IPS-11a (cell line): Measurements from ENCODE around the gene APOBEC3H.

Experiments used
- H3K4me3 ChIP-seq: one replicate; pipeline ENCODE4 v1.5.1; 2013; ENCODE audit warnings: low read depth, low read length, control low read depth

The APOBEC3H gene

DNA sequence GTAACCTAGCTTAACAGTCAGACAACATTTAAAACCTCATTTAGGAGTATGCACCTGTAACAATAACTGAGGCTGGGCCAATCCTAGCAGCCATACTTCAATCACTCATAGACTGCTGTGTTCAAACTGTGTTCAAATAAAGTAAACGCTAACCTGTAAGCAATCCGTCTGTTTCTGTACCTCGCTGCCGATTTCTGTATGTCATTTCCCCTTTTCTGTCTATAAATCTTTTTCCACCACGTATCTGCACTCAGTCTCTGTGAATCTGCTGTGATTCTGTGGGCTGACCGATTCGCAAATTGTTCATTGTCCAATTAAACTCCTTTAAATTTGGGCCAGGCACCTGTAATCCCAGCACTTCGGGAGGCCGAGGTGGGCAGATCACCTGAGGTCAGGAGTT is 12.3 kb downstream of the APOBEC3H start:
- H3K4me3 ChIP-seq: no peak overlapping the region

DNA sequence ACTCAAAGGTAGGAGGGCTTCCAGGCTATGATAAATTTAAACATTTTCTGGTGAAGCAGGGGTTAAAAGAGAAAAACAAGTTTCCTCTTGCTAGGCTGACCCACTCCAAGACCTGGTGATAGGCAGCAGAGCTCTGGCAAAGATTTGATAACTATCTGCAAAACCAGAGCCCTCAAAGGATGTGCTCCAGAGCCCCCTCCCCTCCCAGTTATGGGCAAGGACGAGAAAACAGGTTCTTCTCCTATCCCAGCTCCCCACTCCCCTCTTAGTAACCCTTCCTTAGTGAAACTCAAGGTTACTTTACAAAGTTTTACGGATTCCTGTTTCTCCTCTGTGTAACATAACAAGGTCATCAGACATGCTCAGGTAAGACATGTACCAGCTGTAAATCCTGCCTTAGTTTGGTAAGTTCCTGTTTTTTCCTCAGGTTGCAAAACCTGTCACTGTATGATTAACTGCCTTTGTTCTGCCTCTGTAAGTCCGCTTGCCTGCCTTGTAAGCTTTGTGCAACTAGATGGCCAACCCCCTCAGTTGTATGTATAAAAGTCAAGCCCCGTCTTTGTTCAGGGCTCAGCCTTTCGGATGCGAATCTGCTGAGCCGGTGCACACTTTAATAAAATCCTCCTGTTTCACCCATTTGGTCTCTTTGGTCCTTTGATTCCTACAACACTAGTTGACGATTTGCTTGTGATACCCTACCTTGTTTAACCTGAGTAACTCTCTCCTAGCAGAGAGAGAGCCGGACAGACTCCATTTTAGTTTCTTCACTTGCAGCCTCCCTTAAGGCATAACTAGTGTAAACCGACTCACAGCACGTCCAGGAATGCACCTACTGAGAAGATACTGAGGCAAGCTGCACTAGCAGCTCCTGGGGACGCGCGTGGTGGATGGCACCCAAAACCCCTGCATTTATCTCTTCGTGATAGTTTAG is 13.9 kb downstream of the APOBEC3H start:
- H3K4me3 ChIP-seq: no peak overlapping the region

DNA sequence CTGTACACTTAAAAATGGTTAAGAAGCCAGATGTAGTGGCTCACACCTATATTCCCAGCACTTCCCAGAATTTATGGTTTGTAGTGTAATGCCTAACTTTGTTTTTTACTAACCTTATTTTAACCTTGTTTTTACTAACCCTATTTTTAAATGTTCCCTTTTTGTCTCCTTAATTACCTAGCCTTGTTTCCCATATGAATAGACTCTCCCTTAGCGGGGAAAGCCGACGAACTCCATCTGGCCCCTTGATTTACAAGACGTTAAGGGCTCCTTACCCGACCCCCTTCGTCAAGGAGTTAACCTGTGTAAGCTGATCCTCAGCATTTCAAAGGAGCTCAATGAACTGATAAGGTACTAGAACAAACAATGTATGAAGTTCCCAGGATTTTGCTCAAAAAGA is 17.1 kb downstream of the APOBEC3H start:
- H3K4me3 ChIP-seq: no peak overlapping the region

DNA sequence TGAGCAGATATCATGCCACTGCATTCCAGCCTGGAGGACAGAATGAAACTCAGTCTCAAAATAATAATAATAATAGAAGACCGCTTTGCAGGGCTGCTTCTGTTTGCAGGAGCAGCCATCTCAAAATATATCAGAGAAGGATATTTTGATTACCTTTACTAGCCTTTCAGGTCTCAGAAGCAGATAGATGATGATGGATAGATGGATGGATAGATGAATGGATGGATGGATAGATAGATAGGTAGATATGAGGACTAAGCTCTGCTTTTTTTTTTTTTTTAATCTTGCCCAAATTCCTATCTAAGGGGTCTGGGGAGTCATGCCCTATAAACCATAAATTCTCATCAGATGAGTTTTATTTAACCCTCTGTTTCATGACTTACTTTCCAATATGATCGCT is 18.5 kb downstream of the APOBEC3H start:
- H3K4me3 ChIP-seq: no peak overlapping the region

DNA sequence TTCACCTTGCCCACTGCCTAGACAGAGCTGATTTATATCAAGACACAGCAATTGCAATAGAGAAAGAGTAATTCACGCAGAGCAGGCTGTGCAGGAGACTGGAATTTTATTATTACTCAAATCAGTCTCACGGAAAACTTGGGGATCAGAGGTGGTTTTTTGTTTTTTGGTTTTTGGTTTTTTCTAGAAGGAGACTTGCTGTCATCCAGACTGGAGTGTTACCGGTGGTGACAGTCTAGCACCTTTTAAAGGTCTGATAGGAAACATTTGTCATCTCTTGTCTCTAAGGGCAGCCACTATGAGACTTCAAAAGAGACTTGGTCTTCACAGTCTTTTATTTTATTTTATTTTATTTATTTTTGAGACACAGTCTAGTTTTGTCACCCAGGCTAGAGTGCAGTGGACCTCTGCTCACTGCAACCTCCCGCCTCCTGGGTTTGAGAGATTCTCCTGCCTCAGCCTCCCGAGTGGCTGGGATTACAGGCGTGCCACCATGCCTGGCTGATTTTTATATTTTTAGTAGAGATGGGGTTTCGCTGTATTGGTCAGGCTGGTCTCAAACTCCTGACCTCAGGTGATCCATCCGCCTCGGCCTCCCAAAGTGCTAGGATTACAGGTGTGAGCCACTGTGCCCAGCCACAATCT is 19.1 kb downstream of the APOBEC3H start:
- H3K4me3 ChIP-seq: no peak overlapping the region

DNA sequence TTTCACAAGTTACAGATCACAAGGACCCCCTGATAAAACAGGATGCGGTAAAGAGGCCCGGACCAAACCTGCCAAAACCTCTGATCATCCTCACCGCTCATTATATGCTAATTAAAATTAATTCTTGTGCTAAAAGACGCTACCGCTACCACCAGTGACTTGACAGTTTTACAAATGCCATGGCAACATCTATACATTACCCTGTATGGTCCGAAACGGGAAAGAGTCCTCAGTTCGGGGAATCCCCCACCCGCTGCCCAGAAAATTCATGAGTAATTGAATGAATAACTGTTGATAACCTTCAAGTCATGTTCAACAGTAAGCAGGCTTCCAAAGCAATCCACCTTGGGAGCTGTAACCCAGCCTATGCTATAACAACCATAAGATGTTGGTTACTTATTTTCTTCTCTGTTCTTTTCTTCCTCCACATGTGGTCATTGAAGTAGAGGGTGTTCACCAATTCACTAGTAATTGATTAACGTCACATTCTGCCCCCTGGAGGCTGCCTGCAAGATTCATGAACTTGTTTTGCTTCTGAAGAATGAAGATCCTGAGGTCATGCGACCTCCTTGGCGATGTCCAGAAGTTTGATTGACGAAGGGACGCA is 20.6 kb downstream of the APOBEC3H start:
- no peak overlapping the region for H3K4me3 ChIP-seq

DNA sequence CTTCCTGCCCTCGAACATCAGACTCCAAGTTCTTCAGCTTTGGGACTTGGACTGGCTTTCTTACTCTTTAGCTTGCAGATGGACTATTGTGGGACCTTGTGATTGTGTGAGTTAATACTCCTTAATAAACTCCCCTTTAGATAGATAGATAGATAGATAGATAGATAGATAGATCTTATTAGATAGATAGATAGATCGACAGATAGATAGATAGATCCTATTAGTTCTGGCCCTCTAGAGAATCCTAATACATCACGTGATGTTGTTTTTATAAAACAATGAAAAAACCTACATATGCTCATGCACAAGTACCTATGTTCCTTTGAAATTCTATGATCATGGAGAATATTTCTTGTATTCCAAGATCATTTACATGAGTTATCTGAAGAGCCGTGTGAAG is 23.9 kb downstream of the APOBEC3H start:
- H3K4me3 ChIP-seq: no peak overlapping the region

DNA sequence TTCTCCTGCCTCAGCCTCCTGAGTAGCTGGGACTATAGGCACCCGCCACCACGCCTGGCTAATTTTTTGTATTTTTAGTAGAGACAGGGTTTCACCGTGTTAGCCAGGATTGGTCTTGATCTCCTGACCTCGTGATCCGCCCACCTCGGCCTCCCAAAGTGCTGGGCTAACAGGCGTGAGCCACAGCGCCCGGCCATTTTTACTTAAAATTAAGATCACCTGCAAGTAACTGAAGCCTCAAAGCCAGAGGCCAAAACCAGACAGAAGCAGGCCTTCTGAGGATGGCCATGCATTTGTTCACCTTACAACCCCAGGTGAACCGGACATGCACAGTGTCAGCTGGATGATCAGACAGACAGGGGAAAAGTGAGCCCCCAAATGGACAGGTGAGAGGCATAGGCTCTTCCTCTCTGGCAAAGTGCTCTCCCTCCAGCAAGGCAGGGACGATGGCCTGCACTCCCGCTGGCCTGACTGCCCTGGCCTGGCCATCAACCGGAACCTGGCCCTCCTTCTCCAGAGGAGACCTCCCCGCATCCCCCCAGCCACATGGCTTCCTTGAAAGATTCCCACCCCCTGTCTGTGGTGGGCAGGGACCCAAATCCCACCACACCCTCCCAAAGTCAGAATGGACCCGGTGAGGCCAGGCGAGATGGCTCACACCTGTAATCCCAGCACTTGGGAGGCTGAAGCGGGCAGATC is 25.9 kb downstream of the APOBEC3H start:
- H3K4me3 ChIP-seq: no peak overlapping the region

DNA sequence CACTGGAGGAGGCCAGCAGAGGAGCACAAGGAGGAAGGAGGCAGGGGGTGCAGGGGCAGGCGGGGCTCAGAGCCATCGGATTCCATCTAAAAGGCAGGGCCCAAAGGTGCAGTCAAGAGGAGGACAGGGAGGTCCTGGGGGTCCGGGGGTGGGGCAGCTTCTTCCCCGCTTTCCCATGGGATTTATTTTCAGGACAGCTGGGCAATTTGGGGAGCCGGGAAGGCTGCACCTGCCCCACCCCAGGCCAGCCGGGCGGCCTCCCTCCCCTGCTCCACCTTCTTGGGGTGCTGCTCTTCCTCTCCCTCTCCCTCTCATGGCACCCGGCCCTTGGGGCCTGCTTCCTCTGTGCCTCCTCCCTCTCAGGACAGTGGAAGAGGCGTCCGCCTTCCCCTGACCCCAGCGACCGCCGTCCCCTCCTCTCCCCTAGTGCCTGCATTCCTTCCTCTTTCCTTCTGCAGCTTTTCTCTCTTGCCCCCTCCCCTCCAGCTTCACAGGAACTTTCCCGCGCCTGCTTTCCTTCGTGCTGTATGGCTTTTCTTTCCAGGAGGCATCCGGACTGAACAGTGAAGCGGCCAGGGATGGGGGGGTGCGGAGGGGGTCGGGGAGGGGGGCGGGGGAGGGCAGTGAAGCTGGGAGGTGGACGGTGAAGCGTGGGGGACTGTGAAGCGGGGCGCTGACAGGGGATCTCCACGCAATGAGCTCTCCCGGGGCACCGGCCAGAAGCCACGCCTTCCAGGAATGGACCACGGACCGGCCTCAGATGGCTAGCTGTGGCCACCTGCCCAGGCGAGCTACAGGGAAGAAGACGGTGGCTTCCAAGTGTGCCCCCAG is 26.9 kb downstream of the APOBEC3H start:
- no peak overlapping the region for H3K4me3 ChIP-seq

DNA sequence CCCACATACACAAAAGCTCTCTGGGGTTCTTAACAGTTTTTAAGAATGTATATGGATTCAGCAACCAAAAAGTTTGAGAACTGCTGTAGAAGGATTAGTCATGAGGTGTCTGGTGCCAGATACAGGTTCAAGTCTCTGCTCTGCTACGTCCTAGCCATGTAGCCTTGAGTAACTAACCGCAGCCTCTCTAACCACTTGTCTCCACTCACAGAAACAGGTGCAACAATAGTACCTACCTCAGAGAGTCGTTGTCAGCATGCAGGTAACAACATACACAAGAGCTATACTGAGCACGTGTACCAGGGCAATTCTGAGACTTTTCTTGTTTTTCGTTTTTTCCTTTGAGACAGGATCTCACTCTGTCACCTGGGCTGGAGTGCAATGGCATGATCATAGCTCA is 28.6 kb downstream of the APOBEC3H start:
- no peak overlapping the region for H3K4me3 ChIP-seq

DNA sequence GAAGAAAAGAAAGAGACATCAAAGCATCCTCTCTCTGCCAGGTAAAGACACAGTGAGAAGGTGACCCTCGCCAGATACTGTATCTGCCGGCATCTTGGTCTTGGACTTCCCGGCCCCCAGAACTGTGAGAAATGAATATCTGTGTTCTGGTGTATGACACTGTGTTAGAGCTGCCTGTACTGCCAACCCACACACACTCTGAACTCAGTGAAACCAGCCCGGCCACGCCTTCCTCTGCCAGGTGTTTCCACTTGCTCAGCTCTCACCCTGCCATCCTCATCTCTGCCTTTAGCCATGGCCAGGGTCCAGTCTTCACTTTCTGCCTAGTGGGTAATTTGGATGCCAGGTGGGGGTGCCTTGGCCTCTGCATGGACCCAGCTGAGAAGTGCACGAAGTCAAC is 31.5 kb downstream of the APOBEC3H start:
- H3K4me3 ChIP-seq: no peak overlapping the region

DNA sequence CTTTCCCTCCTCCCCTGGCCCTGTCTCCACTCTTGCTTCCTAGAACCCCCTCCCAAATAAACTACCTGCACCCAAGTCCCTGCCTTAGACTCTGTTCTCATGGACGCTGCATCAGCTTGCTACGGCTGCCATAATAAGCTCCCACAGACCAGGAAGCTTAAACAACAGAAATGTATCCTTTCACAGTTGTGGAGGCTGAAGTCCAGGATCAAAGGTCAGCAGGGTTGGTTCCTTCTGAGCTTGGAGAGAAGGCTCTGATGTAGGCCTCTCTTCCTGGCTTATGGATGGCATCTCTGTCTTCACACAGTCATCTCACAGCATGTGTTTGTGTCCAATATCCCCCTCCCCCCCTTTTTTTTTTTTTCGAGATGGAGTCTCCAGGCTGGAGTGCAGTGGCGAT is 32.0 kb downstream of the APOBEC3H start:
- no peak overlapping the region for H3K4me3 ChIP-seq

DNA sequence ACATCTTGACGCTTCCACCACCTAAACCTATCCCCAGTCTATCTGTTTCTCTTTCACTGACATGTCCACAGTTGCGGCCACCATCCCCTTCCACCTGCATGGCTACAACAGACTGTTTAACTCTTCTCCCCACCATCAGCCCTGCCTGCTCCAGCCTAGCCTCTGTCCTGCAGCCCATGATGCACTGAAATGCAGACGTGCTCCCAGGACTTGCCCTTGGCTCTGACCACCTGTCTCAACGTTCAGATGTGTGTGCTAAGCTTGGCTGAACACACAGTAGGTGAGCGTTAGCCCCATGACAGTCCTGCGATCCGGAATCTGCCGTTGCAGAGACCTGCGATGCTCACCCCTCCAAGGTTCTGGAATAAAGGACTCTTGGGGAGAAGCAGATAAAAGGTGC is 32.7 kb downstream of the APOBEC3H start:
- no peak overlapping the region for H3K4me3 ChIP-seq

DNA sequence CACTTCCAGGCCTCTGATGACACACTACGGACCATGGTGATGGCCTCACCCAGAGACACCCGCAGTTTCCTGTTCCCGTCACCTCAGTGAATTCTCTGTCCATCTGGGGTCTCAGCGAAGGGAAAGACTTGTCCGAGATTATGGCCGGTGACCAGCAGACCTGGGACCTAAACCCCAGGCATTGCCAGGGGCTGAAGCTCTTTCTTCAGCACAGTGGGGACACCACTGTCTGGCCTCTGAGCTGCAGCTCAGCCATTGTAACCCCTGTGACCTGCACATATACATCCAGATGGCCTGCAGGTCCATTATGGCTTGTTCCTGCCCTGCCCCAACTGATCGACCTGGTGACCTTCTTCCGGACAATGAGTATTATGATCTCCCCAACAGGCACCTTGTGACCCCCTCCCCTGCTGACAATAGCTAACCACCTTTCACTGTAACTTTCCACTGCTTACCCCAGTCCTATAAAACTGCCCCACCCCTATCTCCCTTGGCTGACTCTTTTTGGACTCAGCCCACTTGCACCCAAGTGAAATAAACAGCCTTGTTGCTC is 33.2 kb downstream of the APOBEC3H start:
- H3K4me3 ChIP-seq: no peak overlapping the region

DNA sequence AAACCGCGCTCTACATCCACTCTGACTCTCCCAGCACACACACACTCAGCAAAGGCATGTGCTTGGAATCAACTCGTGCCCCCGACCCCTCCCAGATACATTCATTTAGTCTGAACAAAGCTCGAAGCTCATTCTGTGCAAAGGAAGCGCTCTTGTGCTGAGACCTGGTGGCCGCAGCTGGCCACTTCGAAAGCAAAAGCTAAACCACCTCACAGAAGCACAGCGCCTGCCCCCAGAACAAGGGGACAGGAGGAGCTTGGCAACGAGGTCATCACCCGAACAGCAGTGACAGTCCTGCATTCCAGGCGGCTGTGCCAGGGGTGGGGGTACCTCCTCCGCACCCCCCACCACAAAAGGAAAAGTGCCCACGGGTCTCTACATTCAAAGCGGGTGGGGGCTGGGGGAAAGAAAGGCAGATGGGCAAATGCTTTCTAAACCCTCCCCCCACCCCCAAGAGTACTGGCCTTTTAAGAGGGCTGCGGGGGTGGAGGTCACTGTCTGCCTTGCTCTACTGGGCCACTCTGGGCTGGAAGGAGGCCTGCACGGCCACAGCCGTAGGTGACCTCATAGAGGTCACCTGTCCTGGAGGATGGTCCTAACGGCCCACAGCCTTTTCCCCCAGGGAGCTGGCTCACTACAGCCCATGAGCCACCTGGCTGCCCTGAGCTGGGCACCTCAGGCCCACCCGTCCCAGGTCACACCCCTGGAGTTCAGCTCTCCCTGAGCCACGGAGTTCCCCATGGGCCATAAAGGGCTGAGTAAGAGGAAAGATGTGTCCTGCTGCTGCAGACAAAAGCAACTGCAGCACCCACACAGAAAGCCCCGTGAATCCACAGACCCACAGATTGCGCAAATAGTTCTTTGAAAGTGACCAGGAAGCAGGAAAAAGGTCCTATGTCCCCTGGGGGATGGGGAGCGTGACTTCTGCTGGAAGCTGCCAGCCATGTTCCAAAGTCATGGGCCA is 34.1 kb downstream of the APOBEC3H start:
- H3K4me3 ChIP-seq: no peak overlapping the region

DNA sequence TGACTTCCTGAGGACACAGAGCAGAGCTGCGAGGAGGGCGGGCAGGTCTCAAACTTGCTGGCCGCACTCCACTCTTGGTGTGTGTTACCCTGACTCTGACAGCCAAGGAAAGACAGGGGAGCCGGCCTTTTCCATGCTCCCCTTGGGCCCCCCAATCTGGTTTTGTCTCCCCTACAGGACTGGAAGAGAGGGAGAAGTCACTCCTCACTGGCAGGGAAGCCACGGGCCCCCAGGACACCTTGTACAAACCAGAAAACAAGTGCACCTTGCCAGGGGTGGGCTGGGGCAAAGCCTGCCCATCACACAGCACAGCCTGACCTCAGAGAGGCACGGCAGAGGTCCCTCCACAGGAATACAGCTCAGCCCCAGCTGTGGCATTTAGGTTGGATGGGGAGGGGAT is 35.2 kb downstream of the APOBEC3H start:
- no peak overlapping the region for H3K4me3 ChIP-seq

DNA sequence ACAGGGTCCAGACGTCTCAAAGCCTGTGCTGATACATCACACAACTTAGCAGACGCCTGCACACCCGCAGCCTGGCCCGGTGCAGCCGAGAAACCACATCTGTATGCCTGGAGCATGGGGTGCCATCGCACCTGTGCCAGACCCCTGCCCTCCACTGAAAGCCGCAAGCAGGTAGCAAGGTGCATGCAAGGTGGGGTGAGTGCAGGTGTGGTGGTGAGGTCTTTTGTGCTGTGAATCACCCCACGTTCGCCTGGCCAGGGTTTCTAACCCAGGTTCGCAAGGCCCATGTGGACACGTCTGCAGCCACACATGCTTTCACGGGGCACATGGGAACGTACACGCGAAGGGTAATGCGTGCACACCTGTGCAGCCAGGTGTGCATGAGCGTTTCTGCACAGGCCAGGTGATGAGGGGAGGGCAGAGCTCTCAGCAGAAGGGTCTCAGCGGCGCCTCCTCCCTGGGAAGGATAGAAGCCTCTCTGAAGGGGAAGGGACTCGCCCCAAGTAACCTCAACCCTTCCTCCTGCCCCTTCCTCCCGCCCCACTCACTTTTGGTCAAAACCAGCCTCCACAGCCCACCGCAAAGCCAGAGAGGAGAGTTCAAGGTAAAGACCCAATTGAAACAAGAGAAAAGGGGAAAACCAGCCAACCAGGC is 36.0 kb downstream of the APOBEC3H start:
- H3K4me3 ChIP-seq: no peak overlapping the region

DNA sequence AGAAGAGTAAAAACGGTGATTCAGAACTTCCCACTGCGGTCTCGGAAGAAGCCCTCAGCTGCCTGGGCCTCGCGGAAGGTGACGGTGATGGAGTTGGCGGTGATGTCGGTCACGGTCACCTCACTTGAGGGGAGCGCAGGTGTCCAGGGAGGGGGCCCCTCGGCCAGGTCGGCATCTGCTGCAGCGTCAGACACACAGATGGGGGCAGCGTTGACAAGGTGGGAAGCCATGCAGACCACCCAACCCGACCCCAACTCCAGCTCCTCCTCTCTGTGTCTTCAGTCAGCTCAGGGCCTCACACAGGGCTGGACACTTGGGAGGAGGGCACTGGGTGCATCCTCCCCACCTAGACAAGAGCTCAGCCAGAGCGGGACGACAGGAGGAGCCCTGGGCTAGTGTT is 36.8 kb downstream of the APOBEC3H start:
- no peak overlapping the region for H3K4me3 ChIP-seq
